Measurements from ENCODE around the gene RNF144A. TPM values are rescaled to one million over a fixed set of nuclear protein-coding genes. Genes with fewer than 3 reads are reported as not detected.

Gene RNF144A
- total and polyA plus RNA-seq, 2 of the 13 experiments (the other 11 are each of a cell fraction or from before 2014, with no cell fraction given), result 13.9 to 16.5 TPM

DNA sequence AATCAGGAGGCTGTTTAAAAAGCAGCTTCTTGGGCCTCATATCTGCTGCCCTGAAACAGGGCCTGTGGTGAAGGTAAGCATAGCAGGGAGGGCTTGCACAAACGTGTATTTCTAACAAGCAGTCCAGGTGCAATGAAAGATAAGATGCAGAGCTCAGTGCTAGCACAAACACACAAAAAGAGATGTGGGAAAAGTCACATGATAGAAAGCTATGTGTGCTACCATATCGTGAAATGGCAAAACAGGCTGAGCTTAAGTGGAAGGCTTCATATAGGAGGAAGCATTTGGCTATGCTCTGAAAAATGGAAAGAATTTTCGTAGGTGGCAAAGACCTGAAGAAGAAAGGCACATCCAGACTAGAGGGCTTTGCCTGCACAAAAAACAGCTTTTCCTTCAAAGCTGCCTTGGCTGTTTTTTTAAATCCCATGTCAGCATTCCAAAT is 29.4 kb upstream of the RNF144A start:
- Histone ChIP-seq H4K20me1 (ENCODE audit: insufficient read depth, low read length) (no peaks in the 10 kb centered on the region), H3K36me3 (replicated peaks in 1 of 2; ENCODE audit: control insufficient read depth in 1 of 2, insufficient read depth in 2 of 2, low read length in 2 of 2) (no peaks in the 10 kb centered on the region), H3K9me3 (ENCODE audit: low read length) (no peaks in the 10 kb centered on the region), H2AFZ (ENCODE audit: low read length) (no peak overlapping the region), H3K27ac (ENCODE audit: extremely low read length, insufficient read depth, low read length) (no peak overlapping the region), H3K79me2 (ENCODE audit: insufficient read depth, low read length) (no peaks in the 10 kb centered on the region), H3K9ac (ENCODE audit: insufficient read depth, low read depth, low read length) (no peak overlapping the region), H3K4me2 (ENCODE audit: low read depth, low read length) (no peak overlapping the region), H3K4me1 (ENCODE audit: insufficient read depth, low read length) (no peaks in the 10 kb centered on the region), H3K4me3 (replicated peaks in 1 of 3; ENCODE audit: insufficient read depth in 1 of 3, low read depth in 2 of 3, low read length in 3 of 3) (no peak overlapping the region), H3K27me3 (ENCODE audit: control insufficient read depth in 1 of 2, insufficient read depth in 2 of 2, low read length in 2 of 2) (peaks cover 0 to 22% of the 10 kb centered on the region in 2 experiments; a peak in 1 of 5 replicates)
- ATAC-seq (no peak), FAIRE-seq (no peak), DNase-seq (ENCODE audit: low spot score) (no peak)
- TF ChIP-seq, protein P1, sequence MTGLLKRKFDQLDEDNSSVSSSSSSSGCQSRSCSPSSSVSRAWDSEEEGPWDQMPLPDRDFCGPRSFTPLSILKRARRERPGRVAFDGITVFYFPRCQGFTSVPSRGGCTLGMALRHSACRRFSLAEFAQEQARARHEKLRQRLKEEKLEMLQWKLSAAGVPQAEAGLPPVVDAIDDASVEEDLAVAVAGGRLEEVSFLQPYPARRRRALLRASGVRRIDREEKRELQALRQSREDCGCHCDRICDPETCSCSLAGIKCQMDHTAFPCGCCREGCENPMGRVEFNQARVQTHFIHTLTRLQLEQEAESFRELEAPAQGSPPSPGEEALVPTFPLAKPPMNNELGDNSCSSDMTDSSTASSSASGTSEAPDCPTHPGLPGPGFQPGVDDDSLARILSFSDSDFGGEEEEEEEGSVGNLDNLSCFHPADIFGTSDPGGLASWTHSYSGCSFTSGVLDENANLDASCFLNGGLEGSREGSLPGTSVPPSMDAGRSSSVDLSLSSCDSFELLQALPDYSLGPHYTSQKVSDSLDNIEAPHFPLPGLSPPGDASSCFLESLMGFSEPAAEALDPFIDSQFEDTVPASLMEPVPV (CRISPR knock-in tag; IDR thresholded peaks at IDR 0.05), result no peak
- TF ChIP-seq, protein P2, sequence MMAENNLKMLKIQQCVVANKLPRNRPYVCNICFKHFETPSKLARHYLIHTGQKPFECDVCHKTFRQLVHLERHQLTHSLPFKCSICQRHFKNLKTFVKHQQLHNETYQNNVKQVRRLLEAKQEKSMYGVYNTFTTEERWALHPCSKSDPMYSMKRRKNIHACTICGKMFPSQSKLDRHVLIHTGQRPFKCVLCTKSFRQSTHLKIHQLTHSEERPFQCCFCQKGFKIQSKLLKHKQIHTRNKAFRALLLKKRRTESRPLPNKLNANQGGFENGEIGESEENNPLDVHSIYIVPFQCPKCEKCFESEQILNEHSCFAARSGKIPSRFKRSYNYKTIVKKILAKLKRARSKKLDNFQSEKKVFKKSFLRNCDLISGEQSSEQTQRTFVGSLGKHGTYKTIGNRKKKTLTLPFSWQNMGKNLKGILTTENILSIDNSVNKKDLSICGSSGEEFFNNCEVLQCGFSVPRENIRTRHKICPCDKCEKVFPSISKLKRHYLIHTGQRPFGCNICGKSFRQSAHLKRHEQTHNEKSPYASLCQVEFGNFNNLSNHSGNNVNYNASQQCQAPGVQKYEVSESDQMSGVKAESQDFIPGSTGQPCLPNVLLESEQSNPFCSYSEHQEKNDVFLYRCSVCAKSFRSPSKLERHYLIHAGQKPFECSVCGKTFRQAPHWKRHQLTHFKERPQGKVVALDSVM (CRISPR knock-in tag; IDR thresholded peaks at IDR 0.05), result no peak
- TF ChIP-seq, protein P3, sequence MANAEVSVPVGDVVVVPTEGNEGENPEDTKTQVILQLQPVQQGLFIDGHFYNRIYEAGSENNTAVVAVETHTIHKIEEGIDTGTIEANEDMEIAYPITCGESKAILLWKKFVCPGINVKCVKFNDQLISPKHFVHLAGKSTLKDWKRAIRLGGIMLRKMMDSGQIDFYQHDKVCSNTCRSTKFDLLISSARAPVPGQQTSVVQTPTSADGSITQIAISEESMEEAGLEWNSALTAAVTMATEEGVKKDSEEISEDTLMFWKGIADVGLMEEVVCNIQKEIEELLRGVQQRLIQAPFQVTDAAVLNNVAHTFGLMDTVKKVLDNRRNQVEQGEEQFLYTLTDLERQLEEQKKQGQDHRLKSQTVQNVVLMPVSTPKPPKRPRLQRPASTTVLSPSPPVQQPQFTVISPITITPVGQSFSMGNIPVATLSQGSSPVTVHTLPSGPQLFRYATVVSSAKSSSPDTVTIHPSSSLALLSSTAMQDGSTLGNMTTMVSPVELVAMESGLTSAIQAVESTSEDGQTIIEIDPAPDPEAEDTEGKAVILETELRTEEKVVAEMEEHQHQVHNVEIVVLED (CRISPR knock-in tag; IDR thresholded peaks at IDR 0.05; ENCODE audit: borderline replicate concordance), result no peak
- TF ChIP-seq SMAD3 (CRISPR knock-in tag; IDR thresholded peaks at IDR 0.05) (no peak), PHB2 (IDR thresholded peaks at IDR 0.05; ENCODE audit: partially characterized antibody) (no peak), ZNF891 (CRISPR knock-in tag; IDR thresholded peaks at IDR 0.05) (no peak), JDP2 (CRISPR knock-in tag; IDR thresholded peaks at IDR 0.05; ENCODE audit: borderline replicate concordance) (no peak), FOXA1 (IDR thresholded peaks at IDR 0.05) (no peak), FOXA1 (CRISPR knock-in tag; IDR thresholded peaks at IDR 0.05) (no peak), FOXJ3 (CRISPR knock-in tag; IDR thresholded peaks at IDR 0.05; ENCODE audit: borderline replicate concordance) (no peak), ZNF549 (CRISPR knock-in tag; IDR thresholded peaks at IDR 0.05) (no peak)
- TF ChIP-seq, protein P4, sequence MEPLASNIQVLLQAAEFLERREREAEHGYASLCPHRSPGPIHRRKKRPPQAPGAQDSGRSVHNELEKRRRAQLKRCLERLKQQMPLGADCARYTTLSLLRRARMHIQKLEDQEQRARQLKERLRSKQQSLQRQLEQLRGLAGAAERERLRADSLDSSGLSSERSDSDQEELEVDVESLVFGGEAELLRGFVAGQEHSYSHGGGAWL (CRISPR knock-in tag; IDR thresholded peaks at IDR 0.05), result no peak
- WGBS (ENCODE audit: low lambda C conversion rate), result 10% methylated on average over 3 of the region's 3 CpGs
- ChIA-PET POLR2A (no interaction called here), CTCF (ENCODE audit: low intra/inter-chr PET ratio, low total read pairs) (no interaction called here)
- intact Hi-C loops (cut with micrococcal nuclease; ENCODE audit: unreplicated experiment) (no loop called here), in situ Hi-C loops (cut with HindIII; ENCODE audit: extremely low pct_ligation_motif_present, low pct_unique_long_range_greater_than_20kb) (no loop called here)
- BruUV-seq (replicated peaks), result no TSS peak

Data from HepG2 (cell line).